Heart left ventricle (tissue), 13 donors: ENCODE measurements around the gene THSD4.

Experiments used
- CTCF ChIP-seq, 12 donors: fragments of 200-600 bp; sonication (generic) in 4 of 12; IDR thresholded peaks; one replicate each; pipeline versions ENCODE4 v1.5.0 to v1.8.0; 2018 to 2022; ENCODE audit warnings: antibody characterized with exemption in 12 of 12, mild to moderate bottlenecking in 5 of 12
- POLR2A ChIP-seq, 2 donors: fragments of 450-650 bp; IDR thresholded peaks; one replicate each; pipeline ENCODE4 v1.6.1; 2017; ENCODE audit warnings: antibody characterized with exemption in 2 of 2, mild to moderate bottlenecking in 2 of 2, moderate library complexity in 2 of 2
- donor health status: ischemic (EF 13 %, LVEDD 7.1; RV severe dilation, severe dysfunction).
- donor health status: DM: no; HTN: yes; CAD: no.
- donor health status: DM: no; HTN: no; CAD: no.
- donor health status: ischemic (EF 25% LVEDD 6.9; RV normal size, moderate dysfunction).
- donor health status: ischemic (EF 25% LVEDD 5.7; RV mildly dilated, moderate dysfunction).
- donor health status: ischemic (EF 35%, LVEDD 5.7; RV mildly dilated, moderate dysfunction).
- donor health status: nonischemic (EF 11% LVEDD 7.7; RV severe dilation, severe dysfunction).
- donor health status: DM: yes; HTN: yes; CAD: no.
- donor health status: PGD.
- donor health status: ischemic (EF 29% LVEDD 5.4; RV normal size, mild dysfunction).
- donor health status: nonischemic (EF 23%, LVEDD 6.1; RV moderate dilation, normal function).

- TF ChIP-seq CTCF (IDR thresholded peaks at IDR 0.05) (no peak), POLR2A (IDR thresholded peaks at IDR 0.05) (no peak)
Measured at GRCh38 chr15:71180986-71181853, 65.9 kb downstream of the THSD4 start.
